NCI-H1048 (cell line): ENCODE measurements around the gene NHLRC4.

Source experiments
- DNase-seq: peaks from one replicate; lab custom pipeline; 2025; lab: John Stamatoyannopoulos, UW

The NHLRC4 gene, protein sequence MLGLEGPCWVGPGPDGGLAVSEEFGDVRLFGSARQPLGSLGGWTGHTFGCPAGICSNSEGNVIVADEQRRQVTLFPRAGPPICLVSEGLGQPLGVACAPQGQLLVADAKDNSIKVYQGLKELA

DNA sequence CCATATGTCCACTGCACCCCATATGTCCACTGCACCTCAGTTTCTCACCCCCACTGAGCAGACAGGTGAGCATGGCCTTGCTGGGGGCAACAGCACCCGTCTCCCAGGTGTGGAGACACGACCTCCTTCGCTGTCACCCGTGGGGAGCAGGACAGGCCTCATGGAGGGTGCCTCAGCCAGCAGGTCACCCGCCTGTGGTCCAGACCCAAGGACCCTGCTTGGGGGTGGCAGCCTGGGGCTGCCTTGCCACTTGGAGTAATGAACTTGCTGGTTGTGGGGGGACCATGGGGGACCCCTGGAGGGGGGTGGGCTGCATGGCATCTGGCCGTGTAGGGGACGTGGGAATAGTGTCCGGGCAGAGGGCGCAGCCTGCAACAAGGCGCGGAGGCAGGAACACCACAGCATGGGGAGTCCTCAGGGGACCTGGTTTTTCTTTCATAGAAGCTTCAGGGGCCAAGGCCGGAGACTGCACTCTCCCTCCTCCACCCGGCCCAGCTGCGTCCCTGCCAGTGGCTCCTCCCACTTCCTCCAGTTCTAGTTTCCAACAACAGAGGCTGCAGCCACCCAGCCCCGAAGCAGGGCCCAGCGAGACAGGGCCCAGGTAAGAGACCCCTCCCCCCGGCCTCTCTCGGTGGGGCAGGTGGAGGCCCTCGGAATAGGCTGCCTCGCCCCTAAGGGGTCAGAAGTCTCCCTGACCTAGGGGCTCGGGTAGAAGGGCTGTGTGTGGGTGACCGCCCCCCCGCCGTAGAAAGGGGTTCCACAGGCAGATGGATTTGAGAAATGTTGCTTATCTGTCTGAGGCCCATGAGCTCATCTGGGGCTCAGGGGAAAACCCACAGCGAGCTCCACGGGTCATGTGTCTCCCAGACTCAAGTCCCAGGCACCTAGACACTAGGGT lies at the start of gene NHLRC4:
TSS of gene NHLRC4 (plus strand) at position 531 of the 898 bp plus-strand sequence. CDS start 1,043 bp downstream, outside the sequence.
- DNase-seq, result no peak

DNA sequence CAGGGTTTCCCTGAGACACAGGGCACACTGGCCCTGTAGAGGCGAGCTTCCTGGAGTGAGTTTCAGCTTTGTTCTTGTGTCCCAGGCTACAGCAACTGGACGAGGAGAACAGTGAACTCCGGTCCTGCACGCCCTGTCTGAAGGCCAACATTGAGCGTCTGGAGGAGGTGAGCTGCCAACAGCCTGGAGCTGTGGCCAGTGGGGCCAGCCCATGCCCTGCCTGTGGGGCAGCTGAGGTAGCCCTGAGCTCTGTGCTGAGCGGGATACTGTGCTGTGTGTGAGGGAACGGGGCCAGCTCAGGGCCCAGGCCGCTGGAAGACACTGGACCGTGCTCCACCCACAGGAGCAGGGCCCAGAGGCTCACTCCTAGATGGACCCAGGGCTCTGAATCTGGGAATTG lies 47.9 kb upstream of the NHLRC4 start:
- DNase-seq, result no peak

DNA sequence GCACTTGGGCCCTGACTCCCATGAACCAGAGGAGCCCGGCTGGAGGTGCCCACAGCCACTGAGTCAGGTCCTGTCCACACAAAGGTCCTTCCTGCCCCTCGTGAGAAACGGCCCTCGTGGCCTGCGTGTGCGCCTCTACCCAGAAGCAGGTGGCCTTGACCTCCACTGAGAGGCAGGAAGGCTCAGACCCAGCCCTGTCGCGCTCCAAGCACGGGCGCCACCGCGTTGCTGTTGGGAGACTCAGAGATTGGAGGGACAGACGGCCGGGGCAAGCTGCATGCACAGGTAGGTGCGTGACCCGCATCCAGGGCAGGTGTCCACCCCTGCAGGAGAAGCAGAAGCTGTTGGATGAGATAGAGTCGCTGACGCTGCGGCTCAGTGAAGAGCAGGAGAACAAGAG lies 47.4 kb upstream of the NHLRC4 start:
- DNase-seq, result no peak

DNA sequence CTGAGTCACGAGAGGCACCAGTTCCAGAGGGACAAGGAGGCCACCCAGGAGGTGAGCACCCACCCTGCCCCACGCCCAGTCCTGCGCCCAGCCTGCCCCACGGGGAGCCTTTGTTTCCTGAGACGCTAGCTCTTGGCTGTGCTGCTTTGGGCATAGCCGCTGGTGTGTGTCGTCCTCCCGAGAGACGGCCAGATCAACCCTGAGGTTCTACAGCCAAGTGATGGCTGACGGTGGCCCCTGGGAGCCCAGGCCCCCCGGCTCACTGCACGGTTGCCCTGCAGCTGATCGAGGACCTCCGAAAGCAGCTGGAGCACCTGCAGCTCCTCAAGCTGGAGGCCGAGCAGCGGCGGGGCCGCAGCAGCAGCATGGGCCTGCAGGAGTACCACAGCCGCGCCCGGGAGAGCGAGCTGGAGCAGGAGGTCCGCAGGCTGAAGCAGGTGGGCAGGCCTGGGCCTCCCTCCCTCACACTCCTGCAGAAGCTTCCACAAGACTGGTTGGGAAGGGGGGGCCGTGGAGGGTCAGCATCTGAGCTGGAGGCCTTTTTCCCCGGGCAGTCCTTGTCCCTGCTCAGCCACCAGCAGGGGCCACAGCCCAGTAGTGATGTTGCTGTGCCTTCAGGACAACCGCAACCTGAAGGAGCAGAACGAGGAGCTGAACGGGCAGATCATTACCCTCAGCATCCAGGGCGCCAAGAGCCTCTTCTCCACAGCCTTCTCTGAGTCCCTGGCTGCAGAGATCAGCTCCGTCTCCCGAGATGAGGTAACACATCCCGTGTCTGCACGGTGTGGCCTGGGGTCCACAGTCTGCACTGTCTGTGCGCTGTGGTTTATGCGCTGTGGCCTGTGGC lies 46.7 kb upstream of the NHLRC4 start:
- no peak for DNase-seq

DNA sequence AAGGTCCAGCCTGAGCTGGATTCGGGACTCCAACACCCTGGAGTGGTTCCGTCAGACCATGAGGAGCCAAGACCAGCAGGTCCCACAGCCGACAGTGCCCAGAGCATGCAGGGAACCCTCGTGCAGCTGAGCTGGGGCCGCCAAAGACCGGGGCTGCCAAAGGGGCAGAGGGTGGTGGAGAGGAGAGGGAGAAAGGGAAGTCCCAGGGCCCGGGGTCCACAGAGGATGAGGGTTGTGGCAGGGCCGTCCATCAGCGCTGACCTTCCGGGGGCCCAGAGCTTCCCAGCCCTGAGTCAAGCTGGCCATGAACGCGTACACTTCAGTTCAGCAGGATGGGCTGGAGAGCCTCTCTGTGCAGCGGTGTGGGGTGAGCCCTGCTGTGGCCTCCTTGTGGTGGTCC lies 46.0 kb upstream of the NHLRC4 start:
- no peak for DNase-seq

DNA sequence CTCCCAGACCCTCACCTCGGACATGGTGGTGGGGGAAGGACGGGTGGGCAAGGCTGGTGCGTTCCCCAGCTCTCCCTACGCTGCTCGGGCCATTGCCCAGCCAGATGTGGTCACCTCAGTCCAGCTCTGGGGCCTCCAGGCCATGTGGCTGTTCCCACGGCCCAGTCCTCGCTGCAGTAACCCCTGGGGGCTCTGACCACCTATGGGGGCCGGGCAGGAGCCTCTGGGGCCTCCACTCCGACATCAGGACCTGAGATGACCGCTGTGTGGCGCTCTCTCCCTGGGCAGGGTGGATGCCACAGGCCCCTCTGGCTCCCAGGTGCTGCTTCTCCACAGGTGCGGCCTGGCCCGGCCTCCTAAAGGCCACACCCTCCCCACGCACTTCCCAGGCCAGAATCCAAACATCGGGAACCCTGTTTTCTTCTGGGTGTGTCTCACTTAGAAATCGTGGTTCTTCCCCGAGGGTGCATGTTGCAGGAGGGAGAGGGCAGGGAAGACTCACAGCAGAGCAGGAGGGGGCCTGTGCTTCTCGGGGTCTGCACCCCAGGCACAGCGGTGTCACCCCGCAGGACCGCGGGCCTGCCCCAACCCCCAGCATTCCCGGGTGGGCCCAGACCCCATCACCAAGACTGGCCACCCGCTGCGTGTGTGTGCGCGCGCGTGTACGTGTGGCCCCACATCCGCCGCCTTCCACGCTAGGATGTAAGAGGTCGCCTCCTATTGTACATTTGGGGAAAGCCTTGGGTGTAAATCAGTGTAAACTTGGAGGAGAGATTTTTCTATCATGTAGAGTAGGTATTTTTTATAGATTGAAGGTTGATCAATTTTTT lies 45.2 kb upstream of the NHLRC4 start:
- no peak for DNase-seq

DNA sequence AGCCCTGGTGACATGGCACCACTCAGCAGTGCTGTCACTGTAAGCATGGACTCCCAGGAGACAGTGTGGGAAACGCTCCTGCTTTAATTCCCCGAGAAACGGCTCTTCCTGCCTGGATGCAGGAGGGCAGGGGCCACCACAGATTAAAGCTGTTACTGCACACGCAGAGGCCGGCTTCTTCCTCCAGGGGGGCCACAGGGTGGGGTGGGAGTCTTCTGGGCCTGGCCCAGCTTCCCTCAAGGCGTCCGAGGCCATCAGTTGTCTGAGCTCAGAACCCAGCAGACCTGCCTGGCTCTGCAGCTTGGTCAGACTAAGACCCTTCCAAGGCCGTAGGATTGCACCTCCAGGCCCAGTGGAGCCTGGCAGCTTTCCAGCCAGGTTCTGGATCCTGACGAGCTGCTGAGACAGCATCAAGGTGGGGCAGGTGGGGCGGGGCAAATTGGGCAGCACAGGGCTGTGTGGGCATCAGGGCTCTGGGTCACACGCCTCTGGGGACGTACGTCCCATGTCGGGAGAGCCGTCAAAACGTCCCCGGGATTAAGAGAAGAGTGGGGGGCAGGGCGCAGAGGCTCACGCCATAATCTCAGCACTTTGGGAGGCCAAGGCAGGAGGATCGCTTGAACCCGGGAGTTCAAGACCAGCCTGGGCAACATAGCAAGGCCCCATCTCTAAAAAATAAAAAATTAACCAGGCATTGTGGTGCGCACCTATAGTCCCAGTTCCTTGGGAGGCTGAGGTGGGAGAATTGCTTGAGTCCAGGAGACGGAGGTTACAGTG lies 44.3 kb upstream of the NHLRC4 start:
- no peak for DNase-seq

DNA sequence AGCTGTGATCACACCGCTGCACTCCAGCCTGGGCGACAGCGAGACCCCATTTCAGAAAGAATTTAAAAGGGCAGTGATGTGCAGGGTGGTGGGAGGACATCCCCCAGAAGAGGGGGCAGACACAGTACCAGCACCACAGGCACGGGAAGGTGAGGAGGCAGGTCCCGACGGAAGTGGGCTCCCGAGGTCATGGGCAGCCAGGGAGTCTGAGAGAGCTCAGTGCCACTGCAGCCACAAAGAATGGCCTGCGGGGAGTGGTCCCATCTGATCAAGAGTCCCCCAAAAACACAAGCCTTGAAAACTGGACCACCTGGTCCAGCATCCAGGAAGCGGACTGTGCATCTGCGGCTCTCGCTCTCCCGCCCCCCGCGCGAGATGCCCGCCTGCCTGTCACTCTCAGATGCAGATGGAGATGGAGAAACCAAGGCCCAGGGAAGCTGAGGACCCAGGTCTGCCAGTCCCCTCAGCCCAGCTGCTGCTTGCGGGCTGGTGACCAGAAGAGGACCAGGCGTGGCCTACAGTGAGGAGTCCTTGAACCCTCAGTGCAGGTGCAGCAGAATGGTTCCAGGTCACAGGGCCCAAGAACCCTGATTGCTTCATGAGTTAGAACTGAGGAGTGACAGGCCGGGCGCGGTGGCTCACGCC lies 43.6 kb upstream of the NHLRC4 start:
- no peak for DNase-seq

DNA sequence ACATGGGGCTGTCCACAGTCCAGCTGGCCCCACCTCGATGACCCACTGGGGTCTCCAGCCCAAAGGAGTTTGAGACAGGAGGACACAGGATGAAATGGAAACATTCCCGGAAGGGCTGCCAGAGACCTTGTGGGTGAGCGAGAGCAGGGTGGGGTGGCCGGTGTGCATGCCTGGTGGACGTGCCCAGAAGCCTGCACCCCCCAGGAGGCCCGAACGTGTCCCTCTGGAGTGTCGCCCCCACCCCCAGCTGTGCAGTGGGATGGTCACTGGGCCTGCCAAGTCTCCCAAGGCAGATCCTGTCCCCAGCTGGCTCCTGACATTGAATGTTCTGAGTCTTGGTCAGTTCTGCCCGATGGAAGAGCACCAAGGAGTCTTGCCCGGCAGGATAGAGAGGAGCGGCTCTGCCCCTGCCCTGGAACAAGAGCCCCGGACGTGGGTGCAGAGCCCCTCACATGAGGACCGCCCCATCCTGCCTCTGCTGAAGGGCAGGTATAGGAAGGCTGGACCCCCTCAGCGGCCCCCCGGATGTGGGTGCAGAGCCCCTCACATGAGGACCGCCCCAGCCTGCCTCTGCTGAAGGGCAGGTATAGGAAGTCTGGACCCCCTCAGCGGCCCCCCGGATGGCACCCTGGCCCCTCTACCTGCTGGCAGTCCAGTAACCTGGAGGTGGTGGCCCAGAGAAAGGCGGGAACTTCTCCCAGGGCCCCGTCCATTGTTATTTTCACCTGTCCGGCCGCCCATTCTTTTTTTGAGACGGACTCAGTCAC lies 42.3 kb upstream of the NHLRC4 start:
- no peak for DNase-seq

DNA sequence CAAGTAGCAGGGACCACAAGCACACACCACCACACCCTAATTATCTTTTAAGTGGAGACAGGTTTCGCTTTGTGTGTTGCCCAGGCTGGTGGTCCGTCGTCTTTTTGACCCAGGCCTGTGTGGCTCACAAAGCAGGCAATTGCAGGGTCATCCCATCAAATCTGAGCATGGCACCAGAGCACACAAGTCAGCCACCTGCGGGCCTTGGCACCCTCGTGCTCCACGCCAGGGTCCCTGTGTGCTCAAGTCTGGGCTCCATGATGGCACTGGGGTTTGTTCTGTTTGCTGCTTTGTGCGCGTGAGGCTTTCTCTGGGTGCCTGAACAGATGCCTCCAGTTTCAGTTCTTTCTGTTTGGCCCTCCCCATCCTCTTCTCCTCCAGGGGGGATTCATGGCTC lies 41.7 kb upstream of the NHLRC4 start:
- no peak for DNase-seq

DNA sequence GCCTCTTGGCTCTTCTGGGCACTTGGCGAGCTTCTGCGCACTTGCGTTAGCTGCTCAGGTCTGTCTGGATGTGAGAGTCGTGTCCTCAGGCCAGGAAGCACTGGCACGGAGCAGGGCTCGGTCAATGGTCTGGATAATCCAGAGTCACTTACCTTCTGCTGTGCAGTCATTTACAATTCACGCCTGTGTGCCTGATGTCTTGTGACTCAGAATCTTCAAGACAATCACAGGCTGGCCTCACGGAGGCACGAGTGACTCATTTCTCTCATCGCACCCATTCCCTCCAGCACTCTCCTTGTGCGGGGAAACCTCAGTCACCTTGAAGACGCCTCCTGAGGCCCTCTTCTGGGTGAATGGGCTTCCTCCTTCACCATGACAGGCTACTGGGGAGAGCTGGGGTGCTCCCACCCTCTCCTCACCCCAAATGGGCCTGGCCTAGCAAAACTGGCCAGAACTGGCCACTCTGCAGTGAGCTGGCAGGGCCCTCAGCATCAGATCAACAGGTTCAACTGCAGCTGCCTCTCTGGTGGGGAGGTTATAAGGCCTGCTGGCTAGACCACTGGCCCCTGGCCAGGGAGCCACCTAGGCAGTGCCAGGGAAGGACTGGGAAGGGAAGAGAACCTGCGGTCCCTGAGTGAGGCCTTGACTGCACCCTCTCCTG lies 41.2 kb upstream of the NHLRC4 start:
- no peak for DNase-seq

DNA sequence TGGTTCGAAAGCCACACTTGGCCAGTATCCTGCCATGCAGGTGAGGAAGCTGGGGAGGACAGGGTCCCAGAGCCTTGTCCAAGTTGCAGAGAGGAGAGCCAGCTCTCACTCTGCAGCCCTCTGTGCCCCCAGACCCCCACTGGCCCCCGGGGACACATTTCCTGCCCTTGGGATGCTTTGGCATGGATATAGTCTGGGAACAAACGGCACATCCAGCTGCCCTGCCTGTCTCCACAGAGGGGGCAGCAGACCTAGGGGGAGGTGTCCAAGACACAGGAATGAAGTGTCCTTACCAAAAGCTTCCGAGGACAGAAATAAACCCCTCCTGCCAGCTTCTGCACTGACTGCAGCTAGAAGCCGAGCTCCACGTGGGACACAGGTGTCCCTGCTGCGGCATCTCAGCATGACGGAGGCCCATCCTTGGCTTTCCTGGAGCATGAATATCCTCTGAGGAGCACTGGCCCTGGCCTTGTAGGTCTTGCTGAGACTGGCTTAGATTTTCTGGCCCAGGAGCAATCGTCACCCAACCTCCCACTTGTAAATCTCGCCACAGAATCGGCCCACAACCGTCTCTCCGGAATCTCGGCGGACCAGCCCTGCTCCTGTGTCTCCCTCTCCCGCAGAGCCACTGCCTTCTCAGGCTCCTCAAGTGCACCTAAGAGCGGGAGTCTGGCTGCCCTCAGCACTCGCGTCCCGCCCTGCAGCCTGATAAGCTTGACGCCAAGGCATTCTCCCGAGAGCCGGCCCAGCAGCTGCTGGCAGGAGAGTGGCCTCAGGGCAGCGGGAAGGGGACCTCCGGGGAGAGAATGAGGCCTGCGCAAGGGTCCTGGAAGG lies 40.4 kb upstream of the NHLRC4 start:
- no peak for DNase-seq

DNA sequence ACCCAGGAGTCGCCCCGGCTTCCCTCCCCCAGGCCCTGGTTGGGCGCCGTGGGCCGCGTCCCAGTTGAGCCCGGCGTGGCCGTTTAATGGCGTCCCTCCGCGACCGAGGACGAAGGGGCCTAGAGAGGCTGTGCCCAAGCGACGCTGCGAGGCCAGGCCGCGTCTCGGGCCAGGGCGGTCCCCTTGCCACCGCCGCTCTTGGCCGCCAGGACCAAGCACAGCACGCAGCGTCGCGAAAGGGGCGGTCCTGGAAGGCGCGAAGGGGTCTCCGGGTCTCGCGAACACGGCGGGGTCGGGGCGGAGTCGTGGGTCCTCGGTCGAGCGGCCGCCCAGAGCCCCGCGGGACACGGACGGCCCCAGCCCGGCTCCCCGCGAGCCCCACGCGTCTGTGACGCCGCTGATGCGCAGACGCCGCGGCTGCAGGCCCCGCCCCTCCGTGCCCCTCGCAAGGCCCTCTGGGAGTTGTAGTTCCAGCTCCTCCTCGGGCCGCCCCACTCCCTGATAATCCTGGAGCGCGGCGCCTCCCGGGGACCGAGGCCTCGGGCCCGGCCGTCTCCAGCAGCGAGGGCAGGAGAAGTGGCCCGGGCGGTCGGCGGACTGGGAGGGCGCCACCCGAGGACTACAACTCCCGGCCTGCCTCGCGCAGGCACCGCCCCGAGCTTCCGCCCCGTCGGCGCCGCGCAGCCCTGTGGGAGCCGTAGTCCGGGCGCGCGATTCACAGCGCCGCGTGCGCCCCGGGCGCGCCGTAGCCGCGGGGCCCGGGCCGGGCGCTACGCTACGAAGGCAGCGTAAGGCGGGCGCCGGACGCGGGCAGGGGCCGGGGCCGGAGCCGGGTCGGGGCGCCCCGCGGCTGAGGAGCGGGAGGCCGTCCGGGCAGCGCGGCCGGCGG lies 39.5 kb upstream of the NHLRC4 start, which contains the start of gene CAPN15:
TSS of gene CAPN15 (plus strand) at position 698 of the 889 bp plus-strand sequence. CDS start 19,127 bp downstream, outside the sequence.
- no peak for DNase-seq

DNA sequence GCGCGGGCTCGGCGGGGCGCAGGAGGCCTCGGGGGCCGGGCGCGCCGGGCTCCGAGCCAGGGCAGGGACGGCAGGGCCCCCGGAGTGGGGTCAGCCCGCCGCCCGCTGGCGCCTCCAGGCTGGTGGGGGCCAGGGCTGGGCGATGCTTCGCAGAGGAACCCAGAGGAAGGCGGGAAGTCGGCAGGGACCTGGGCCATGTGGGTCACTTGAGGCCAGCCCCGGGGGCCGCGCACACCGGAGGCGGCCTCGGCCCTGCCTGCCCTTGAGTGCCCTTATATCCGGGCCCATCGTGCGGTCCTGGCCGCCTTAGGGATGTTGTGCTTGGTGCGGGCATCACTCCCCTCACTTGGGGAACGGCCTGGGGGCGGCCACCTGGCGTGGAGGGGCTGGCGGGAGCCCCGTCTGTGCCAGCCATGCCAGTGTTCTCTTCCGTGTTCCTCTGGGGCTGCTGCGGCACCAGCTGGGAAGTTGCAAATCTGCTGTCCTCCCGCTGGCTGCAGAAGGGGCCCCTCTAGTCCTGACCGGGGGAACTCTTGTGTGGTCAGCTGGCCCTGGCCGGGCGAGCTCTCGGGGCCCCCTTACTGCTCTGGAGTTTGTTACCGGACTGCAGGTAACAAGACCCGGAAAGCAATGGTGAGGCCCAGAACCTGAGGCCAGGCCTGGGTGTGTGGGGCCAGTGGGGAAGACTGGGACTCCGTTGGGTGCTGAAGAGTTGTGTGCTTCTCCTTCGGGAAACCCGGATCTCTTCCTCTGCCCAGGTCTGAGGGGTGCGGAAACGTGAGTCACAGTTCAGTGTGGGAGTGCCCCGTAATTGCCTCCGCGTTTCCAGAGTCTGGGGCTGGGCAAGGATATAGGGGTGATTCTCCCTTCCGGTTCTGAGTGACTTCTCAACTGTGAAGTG lies 38.4 kb upstream of the NHLRC4 start:
- DNase-seq, result no peak

DNA sequence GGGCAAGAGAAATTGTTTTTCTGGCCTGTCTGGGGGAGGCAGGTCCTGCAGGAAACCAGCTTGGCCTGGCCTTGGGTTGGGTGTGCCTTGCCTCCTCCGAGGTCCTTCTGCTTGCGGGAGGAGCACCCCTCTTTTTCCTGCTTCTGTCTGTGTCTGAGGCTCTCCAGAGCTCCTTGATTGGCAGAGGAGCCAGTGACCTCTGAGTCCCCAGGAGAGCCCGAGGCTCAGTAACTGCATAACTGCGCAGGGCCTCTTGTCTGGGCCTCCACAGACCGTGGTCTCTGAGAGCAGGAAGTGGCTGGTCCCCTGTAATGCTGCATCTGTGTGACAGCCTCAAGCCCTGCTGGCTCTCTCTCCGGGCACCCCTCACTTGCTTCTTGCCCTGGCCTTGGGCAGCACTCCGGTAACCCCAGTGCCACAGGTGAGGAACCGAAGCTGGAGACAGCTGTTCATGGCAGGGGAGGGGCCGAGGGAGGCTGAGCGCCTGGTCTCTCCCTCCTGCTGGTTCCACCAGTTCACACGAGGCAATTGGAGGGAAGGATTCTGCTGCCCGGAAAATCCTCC lies 37.7 kb upstream of the NHLRC4 start:
- DNase-seq, result no peak
